Thoracic aorta (tissue), 2 donors: ENCODE results near the gene PBXIP1. TPM values are rescaled to one million over a fixed set of nuclear protein-coding genes. Genes with fewer than 3 reads are reported as not detected.
"Not testable (repeated sequence)": the region's sequence is repeated elsewhere in the genome, so short reads cannot be mapped to it uniquely, and the experiment has no call there.

ENCODE experiments used
- ATAC-seq: fragments of 150-250 bp; one replicate; pipeline ENCODE4 v1.8.0; 2017; ENCODE audit warnings: low read depth; ENCODE audit not compliant: insufficient number of reproducible peaks, low FRiP score
- DNase-seq: peaks from one replicate; pipeline ENCODE4 v3.0.0-alpha.2; 2020; ENCODE audit warnings: low spot score
- H3K27ac ChIP-seq, 2 donors: fragments of 200-600 bp; sonication (generic); 1 replicate in 1 of 2; 2 replicates in 1 of 2; pipeline ENCODE4 v1.5.1; 2016; ENCODE audit warnings: mild to moderate bottlenecking in 2 of 2, moderate library complexity in 2 of 2
- H3K27me3 ChIP-seq: fragments of 200-600 bp; sonication (generic); replicated peaks from 2 replicates; pipeline ENCODE4 v1.6.0; 2016; ENCODE audit warnings: mild to moderate bottlenecking; ENCODE audit not compliant: insufficient read depth
- H3K36me3 ChIP-seq: fragments of 200-600 bp; sonication (generic); one replicate; pipeline ENCODE4 v1.5.1; 2016
- H3K4me1 ChIP-seq, 2 donors: fragments of 200-600 bp; sonication (generic); 1 replicate in 1 of 2; 2 replicates in 1 of 2; pipeline versions ENCODE4 v1.5.1 to v1.6.0; 2016; ENCODE audit warnings: low read depth in 2 of 2, mild to moderate bottlenecking in 1 of 2; ENCODE audit not compliant: control insufficient read depth in 1 of 2
- H3K4me3 ChIP-seq: fragments of 200-600 bp; sonication (generic); 2 replicates; pipeline ENCODE4 v1.5.1; 2016; ENCODE audit warnings: mild to moderate bottlenecking
- H3K9me3 ChIP-seq: fragments of 200-600 bp; sonication (generic); 2 replicates; pipeline ENCODE4 v1.5.1; 2016
- CTCF ChIP-seq: fragments of 200-600 bp; sonication (generic); IDR thresholded peaks from one replicate; pipeline ENCODE4 v1.5.1; 2019; ENCODE audit warnings: antibody characterized with exemption
- total RNA-seq, 2 donors: library from RNA; depleted of rRNA; stranded (reverse); fragments of >200 nt; gene quantifications; one replicate each; pipeline versions ENCODE4 v1.1.0 to v1.2.3, GENCODE V29; 2016

Gene PBXIP1
- total RNA-seq, 2 donors from 2014 or later = 185 to 227 TPM

- Histone ChIP-seq H3K4me3 (peak overlapping the region; percentile 71), H3K27me3 (no peaks in the 10 kb centered on the region), H3K27ac (no peak overlapping the region), H3K9me3 (no peaks in the 10 kb centered on the region), H3K36me3 (peaks cover 6% of the 10 kb centered on the region), H3K4me1 (peaks cover 9 to 16% of the 10 kb centered on the region in 2 donors)
- DNase-seq (no peak), ATAC-seq (no peak)
- TF ChIP-seq CTCF = no peak
Observed at GRCh38 chr1:154982341-154982740, 26.4 kb upstream of the PBXIP1 start.

GRCh38 chr1:154978360-154978759 is 22.5 kb upstream of the PBXIP1 start:
- DNase-seq (no peak), ATAC-seq (no peak)
- H3K4me1 ChIP-seq = peaks cover 6 to 18% of the 10 kb centered on the region in 2 donors
- H3K27ac ChIP-seq = no peak overlapping the region
- TF ChIP-seq CTCF = no peak
- H3K4me3 ChIP-seq = no peak overlapping the region
- H3K27me3 ChIP-seq = no peaks in the 10 kb centered on the region
- no peaks in the 10 kb centered on the region for H3K9me3 ChIP-seq
- peaks cover 4% of the 10 kb centered on the region for H3K36me3 ChIP-seq

- H3K27me3 ChIP-seq, H3K27ac ChIP-seq, H3K36me3 ChIP-seq, DNase-seq, ATAC-seq, H3K9me3 ChIP-seq, H3K4me3 ChIP-seq: not testable (repeated sequence)
- peaks cover 10 to 23% of the 10 kb centered on the region in 2 donors for H3K4me1 ChIP-seq
Observed at GRCh38 chr1:154977762-154978161, 21.9 kb upstream of the PBXIP1 start.

GRCh38 chr1:154975409-154976059 is 19.6 kb upstream of the PBXIP1 start:
- peaks cover 20 to 39% of the 10 kb centered on the region in 2 donors for H3K4me1 ChIP-seq
- peaks cover 4% of the 10 kb centered on the region for H3K36me3 ChIP-seq
- no peaks in the 10 kb centered on the region for H3K9me3 ChIP-seq
- DNase-seq (no peak), ATAC-seq (no peak)
- peak overlapping the region; percentile 98 to 99 for H3K27ac ChIP-seq
- peak overlapping the region; percentile 83 for H3K4me3 ChIP-seq
- no peak for TF ChIP-seq CTCF
- no peaks in the 10 kb centered on the region for H3K27me3 ChIP-seq

GRCh38 chr1:154974808-154975408 is 19.0 kb upstream of the PBXIP1 start:
- peaks cover 4% of the 10 kb centered on the region for H3K36me3 ChIP-seq
- H3K27me3 ChIP-seq = no peaks in the 10 kb centered on the region
- no peak for TF ChIP-seq CTCF
- H3K4me1 ChIP-seq = peaks cover 25 to 45% of the 10 kb centered on the region in 2 donors
- H3K9me3 ChIP-seq = no peaks in the 10 kb centered on the region
- peak; percentile 85 for DNase-seq
- H3K27ac ChIP-seq = peak overlapping the region; percentile 98 to 99
- peak; percentile 32 for ATAC-seq
- H3K4me3 ChIP-seq = peak overlapping the region; percentile 83
